A549 treated with DMSO at 1 μM for 4 hours (cell line): Measurements from ENCODE around the gene LIN28A. TPM values are rescaled to one million over a fixed set of nuclear protein-coding genes. Genes with fewer than 3 reads are reported as not detected.

Experiments
- total RNA-seq: library from RNA; stranded (reverse); fragments of 200-300 nt; extraction: Qiagen RNA extraction; gene quantifications from 5 replicates; pipeline ENCODE4 v1.2.3, GENCODE V29; 2022; ENCODE audit warnings: low read depth

The LIN28A gene
- not detected in 5 replicates for total RNA-seq

GRCh38 chr1:26410706-26411623, at the start of gene LIN28A:
Gene LIN28A (plus strand): TSS chr1:26410817. CDS start chr1:26410892, 75 bp downstream.

GRCh38 chr1:26372611-26373010, 38.0 kb upstream of the LIN28A start, which contains the start of gene ZNF683:
Gene ZNF683 (minus strand): TSS chr1:26372750. CDS start chr1:26368571, 4,179 bp downstream.

GRCh38 chr1:26431979-26432695, 21.5 kb downstream of the LIN28A start, which contains the start of gene DHDDS:
Gene DHDDS (plus strand): TSS chr1:26432321. CDS start chr1:26432946, 625 bp downstream.

GRCh38 chr1:26472320-26472900, 61.8 kb downstream of the LIN28A start, which contains the start of gene HMGN2:
Gene HMGN2 (plus strand): TSS chr1:26472440. CDS start chr1:26472613, 173 bp downstream.

Other genes with a start within 250 kb of the LIN28A start
- gene C1orf232, start 241.9 kb upstream of the LIN28A start, total RNA-seq = not detected in 5 replicates
- gene ZNF593, start 240.9 kb upstream of the LIN28A start, total RNA-seq = 53.8 to 74.4 TPM (median 60.3 TPM) in 5 replicates
- gene ZNF593OS, start 239.0 kb upstream of the LIN28A start, total RNA-seq = 0.07 to 0.78 TPM (median 0.21 TPM) in 4 of 5 replicates, not detected in the other
- gene CNKSR1, start 233.3 kb upstream of the LIN28A start, total RNA-seq = 0.21 to 0.76 TPM (median 0.29 TPM) in 5 replicates
- not detected in 5 replicates for gene CATSPER4, start 220.2 kb upstream of the LIN28A start, total RNA-seq
- gene CEP85, start 176.6 kb upstream of the LIN28A start, total RNA-seq = 13.6 to 15.5 TPM (median 15.2 TPM) in 5 replicates
- 113 to 158 TPM (median 154 TPM) in 5 replicates for gene SH3BGRL3, start 130.7 kb upstream of the LIN28A start, total RNA-seq
- 12.5 to 18.4 TPM (median 15.7 TPM) in 5 replicates for gene UBXN11, start 104.2 kb upstream of the LIN28A start, total RNA-seq
- not detected in 5 replicates for gene CD52, start 92.9 kb upstream of the LIN28A start, total RNA-seq
- gene CRYBG2, start 56.7 kb upstream of the LIN28A start, total RNA-seq = 1.5 to 2.3 TPM (median 1.7 TPM) in 5 replicates
- not detected in 5 replicates for gene ZNF683, start 38.1 kb upstream of the LIN28A start, total RNA-seq
- 20.8 to 29.8 TPM (median 22.5 TPM) in 5 replicates for gene DHDDS, start 21.5 kb downstream of the LIN28A start, total RNA-seq
- gene HMGN2, start 61.6 kb downstream of the LIN28A start, total RNA-seq = 350 to 426 TPM (median 363 TPM) in 5 replicates
- gene RPS6KA1, start 118.9 kb downstream of the LIN28A start, total RNA-seq = 13.4 to 18.2 TPM (median 16.6 TPM) in 5 replicates